SU-DHL-6 (cell line): ENCODE results near the gene DPP10.
"Not testable (repeated sequence)": the region's sequence is repeated elsewhere in the genome, so short reads cannot be mapped to it uniquely, and the experiment has no call there.

ENCODE experiments used
- H2AFZ ChIP-seq: fragments of 200-600 bp; sonication (generic); 2 replicates; pipeline ENCODE4 v1.6.1; 2014; ENCODE audit warnings: low read depth, mild to moderate bottlenecking, moderate library complexity, mixed read lengths, antibody characterized with exemption, low read length; ENCODE audit not compliant: severe bottlenecking
- H3F3A ChIP-seq: fragments of 200-600 bp; shearing (Covaris generic); 2 replicates; pipeline ENCODE4 v1.6.0; 2016; ENCODE audit warnings: antibody characterized with exemption, mild to moderate bottlenecking; ENCODE audit not compliant: insufficient read depth
- H3K27ac ChIP-seq: fragments of 200-600 bp; sonication (generic); 2 replicates; pipeline ENCODE4 v1.5.1; 2016; ENCODE audit warnings: low read depth, mild to moderate bottlenecking, low read length, moderate library complexity, mixed read lengths
- H3K27me3 ChIP-seq: fragments of 200-600 bp; sonication (generic), shearing (Covaris generic); 2 replicates; pipeline ENCODE4 v1.6.0; 2014; ENCODE audit warnings: mild to moderate bottlenecking, low read length
- H3K36me3 ChIP-seq: fragments of 200-600 bp; sonication (generic); 2 replicates; pipeline ENCODE4 v1.6.1; 2014; ENCODE audit warnings: mild to moderate bottlenecking, low read length, mixed read lengths
- H3K4me2 ChIP-seq: fragments of 300-600, 200-600 bp; shearing (Covaris generic), sonication (generic); 2 replicates; pipeline ENCODE4 v1.6.0; 2014; ENCODE audit warnings: low read length, low read depth, mild to moderate bottlenecking; ENCODE audit not compliant: poor library complexity, severe bottlenecking
- H3K4me3 ChIP-seq: fragments of 200-600 bp; sonication (generic); 2 replicates; pipeline ENCODE4 v1.5.1; 2014; ENCODE audit warnings: antibody characterized with exemption, low read length, mild to moderate bottlenecking, mixed read lengths; ENCODE audit not compliant: insufficient read depth, poor library complexity, severe bottlenecking
- H3K79me2 ChIP-seq: fragments of 200-600 bp; sonication (generic); 2 replicates; pipeline ENCODE4 v1.6.1; 2014; ENCODE audit warnings: mild to moderate bottlenecking, low read length, moderate library complexity; ENCODE audit not compliant: insufficient read depth
- H3K9ac ChIP-seq: fragments of 200-600 bp; sonication (generic); 2 replicates; pipeline ENCODE4 v1.7.0; 2014; ENCODE audit warnings: mild to moderate bottlenecking, low read length
- H3K9me2 ChIP-seq: fragments of 200-600 bp; sonication (generic); replicated peaks from 2 replicates; pipeline ENCODE4 v1.6.1; 2014; ENCODE audit warnings: low read length; ENCODE audit not compliant: insufficient read depth
- H3K9me3 ChIP-seq: fragments of 200-600 bp; sonication (generic); 2 replicates; pipeline ENCODE4 v1.6.1; 2014; ENCODE audit warnings: low read length, mixed read lengths; ENCODE audit not compliant: insufficient read depth
- H4K20me1 ChIP-seq: fragments of 200-600 bp; sonication (generic); 2 replicates; pipeline ENCODE4 v1.6.1; 2014; ENCODE audit warnings: low read depth, mild to moderate bottlenecking, antibody characterized with exemption, low read length, moderate library complexity, mixed read lengths
- EZH2phosphoT487 ChIP-seq: fragments of 200-600 bp; sonication (generic), shearing (Covaris generic); conservative IDR thresholded peaks from 2 replicates; pipeline ENCODE4 v1.6.1; 2018; ENCODE audit warnings: mild to moderate bottlenecking, antibody characterized with exemption, low read length, moderate library complexity, mixed read lengths
- TF ChIP-seq, protein P1 (sequence below): fragments of 200-600 bp; sonication (generic); IDR thresholded peaks from one replicate; pipeline ENCODE4 v1.5.1; 2017; ENCODE audit warnings: antibody characterized with exemption, mild to moderate bottlenecking, low read length, moderate library complexity; ENCODE audit not compliant: insufficient read depth, poor library complexity, severe bottlenecking

DPP10 gene

GRCh38 chr2:114517580-114517979 is 75.1 kb downstream of the DPP10 start:
- no peaks in the 10 kb centered on the region for H3K79me2 ChIP-seq
- H3K9ac ChIP-seq: no peak overlapping the region
- H3K27me3 ChIP-seq: no peaks in the 10 kb centered on the region
- no peak overlapping the region for H3K4me3 ChIP-seq
- H3K9me3 ChIP-seq: no peaks in the 10 kb centered on the region
- H3F3A ChIP-seq: no peaks in the 10 kb centered on the region
- H4K20me1 ChIP-seq: no peaks in the 10 kb centered on the region
- no peak for TF ChIP-seq EZH2phosphoT487
- TF ChIP-seq, protein P1, sequence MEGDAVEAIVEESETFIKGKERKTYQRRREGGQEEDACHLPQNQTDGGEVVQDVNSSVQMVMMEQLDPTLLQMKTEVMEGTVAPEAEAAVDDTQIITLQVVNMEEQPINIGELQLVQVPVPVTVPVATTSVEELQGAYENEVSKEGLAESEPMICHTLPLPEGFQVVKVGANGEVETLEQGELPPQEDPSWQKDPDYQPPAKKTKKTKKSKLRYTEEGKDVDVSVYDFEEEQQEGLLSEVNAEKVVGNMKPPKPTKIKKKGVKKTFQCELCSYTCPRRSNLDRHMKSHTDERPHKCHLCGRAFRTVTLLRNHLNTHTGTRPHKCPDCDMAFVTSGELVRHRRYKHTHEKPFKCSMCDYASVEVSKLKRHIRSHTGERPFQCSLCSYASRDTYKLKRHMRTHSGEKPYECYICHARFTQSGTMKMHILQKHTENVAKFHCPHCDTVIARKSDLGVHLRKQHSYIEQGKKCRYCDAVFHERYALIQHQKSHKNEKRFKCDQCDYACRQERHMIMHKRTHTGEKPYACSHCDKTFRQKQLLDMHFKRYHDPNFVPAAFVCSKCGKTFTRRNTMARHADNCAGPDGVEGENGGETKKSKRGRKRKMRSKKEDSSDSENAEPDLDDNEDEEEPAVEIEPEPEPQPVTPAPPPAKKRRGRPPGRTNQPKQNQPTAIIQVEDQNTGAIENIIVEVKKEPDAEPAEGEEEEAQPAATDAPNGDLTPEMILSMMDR: no peak
- no peaks in the 10 kb centered on the region for H3K9me2 ChIP-seq
- no peaks in the 10 kb centered on the region for H3K36me3 ChIP-seq
- H3K4me2 ChIP-seq: no peak overlapping the region
- H3K27ac ChIP-seq: no peak overlapping the region
- no peak overlapping the region for H2AFZ ChIP-seq

DNA sequence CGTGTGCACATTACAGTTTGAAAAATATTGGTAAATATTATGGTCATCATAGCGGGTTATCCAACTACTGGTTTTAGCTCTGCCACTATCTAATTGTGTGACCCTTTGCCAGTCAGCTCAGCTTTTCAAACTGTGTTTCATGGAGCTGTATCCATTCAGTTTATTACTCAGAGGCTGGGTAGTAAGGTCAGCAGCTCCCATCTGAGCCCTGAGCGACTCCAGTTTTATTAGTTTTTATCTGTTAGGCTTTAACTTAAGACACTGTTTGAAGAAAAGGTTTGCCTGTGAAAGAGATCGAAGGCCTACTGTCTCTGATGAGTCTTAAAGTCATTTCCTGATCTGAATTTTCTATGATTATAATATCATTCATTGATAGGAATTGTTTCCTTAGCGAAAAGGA is 76.3 kb downstream of the DPP10 start:
- no peak overlapping the region for H3K4me3 ChIP-seq
- no peaks in the 10 kb centered on the region for H3F3A ChIP-seq
- H2AFZ ChIP-seq: no peak overlapping the region

DNA sequence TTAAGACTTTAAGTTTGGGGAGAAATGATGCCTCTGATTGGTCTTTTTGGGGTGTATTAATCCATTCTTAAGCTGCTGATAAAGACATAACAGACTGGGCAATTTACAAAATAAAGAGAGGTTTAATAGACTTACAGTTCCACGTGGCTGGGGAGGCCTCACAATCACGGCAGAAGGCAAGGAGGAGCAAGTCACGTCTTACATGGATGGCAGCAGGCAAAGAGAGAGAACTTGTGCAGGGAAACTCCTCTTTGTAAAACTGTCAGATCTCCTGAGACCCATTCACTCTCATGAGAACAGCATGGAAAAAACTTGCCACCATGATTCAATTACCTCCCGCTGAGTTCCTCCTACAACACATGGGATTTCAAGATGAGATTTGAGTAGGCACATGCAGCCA is 80.2 kb downstream of the DPP10 start:
- H2AFZ ChIP-seq, H3K79me2 ChIP-seq, H3F3A ChIP-seq, H3K36me3 ChIP-seq, H3K9ac ChIP-seq, H3K4me2 ChIP-seq, H3K27me3 ChIP-seq, H3K9me2 ChIP-seq, H4K20me1 ChIP-seq, H3K9me3 ChIP-seq, H3K27ac ChIP-seq, H3K4me3 ChIP-seq: not testable (repeated sequence)

More for the DNA sequence above, 76.3 kb downstream of the DPP10 start:
- Histone ChIP-seq H3K79me2 (no peaks in the 10 kb centered on the region), H3K9me2 (no peaks in the 10 kb centered on the region), H4K20me1 (no peaks in the 10 kb centered on the region), H3K4me2 (no peak overlapping the region), H3K9ac (no peak overlapping the region), H3K9me3 (no peaks in the 10 kb centered on the region), H3K36me3 (no peaks in the 10 kb centered on the region), H3K27ac (no peak overlapping the region), H3K27me3 (no peaks in the 10 kb centered on the region)
- TF ChIP-seq, protein P1: no peak
- no peak for TF ChIP-seq EZH2phosphoT487

DNA sequence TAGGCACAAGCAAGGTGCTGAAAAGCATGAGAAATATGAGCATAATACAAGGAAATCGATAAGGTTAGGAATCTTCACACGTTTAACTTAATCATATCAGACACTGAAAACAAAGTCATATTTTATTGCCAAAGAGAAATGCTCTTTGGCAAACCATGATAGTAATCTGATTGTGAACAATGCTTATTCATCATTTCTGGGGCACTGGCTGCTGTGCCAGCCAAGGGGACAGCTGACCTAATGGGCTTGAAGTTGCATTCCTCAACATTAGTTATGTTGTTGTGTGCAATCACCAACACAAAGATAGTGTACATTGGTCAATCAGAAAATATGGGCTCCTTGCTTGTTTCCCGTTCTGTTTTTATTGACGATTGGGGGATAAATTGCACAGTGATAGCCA is 83.5 kb downstream of the DPP10 start:
- no peak overlapping the region for H3K27ac ChIP-seq
- H3K4me2 ChIP-seq: no peak overlapping the region
- H4K20me1 ChIP-seq: no peaks in the 10 kb centered on the region
- no peak overlapping the region for H2AFZ ChIP-seq
- TF ChIP-seq, protein P1: no peak
- TF ChIP-seq EZH2phosphoT487: no peak
- H3K9ac ChIP-seq: no peak overlapping the region
- no peaks in the 10 kb centered on the region for H3K9me3 ChIP-seq
- no peaks in the 10 kb centered on the region for H3K36me3 ChIP-seq
- H3K4me3 ChIP-seq: no peak overlapping the region
- H3F3A ChIP-seq: no peaks in the 10 kb centered on the region
- no peaks in the 10 kb centered on the region for H3K79me2 ChIP-seq
- no peaks in the 10 kb centered on the region for H3K27me3 ChIP-seq
- H3K9me2 ChIP-seq: no peaks in the 10 kb centered on the region
